ENCODE data around the gene PON2.
A peak's percentile ranks its signal among the peaks of the same experiment; 100 is the strongest.
"Not testable (repeated sequence)": the region's sequence is repeated elsewhere in the genome, so short reads cannot be mapped to it uniquely, and the experiment has no call there.

PON2 gene

DNA sequence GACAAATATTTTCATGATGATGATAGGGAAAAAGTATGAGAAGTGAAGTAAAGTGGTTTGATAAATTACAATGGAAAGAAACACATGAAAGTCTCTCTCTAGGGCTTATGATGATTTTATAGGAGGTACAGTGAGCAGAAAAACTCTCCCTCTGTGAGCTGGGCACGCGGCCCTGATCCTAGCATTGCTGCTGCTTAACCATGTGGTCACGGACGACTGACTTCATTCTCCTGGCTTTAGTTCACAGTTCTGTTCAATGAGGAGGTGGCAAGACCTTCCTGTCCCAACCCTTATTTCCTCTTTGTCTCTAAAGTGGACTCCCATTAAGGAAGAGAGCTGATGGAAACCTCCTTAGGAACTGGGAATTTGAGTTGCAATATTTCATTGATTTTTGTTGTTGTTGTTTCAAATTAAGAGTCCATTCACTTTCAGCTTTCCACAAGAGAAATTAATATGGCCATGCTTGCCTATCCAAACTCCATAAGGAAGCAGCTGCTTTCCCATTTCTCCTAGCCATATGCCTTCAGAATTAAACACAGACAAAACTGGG, 30.4 kb downstream of the PON2 start:
- peak; percentile 28 for DNase-seq

DNA sequence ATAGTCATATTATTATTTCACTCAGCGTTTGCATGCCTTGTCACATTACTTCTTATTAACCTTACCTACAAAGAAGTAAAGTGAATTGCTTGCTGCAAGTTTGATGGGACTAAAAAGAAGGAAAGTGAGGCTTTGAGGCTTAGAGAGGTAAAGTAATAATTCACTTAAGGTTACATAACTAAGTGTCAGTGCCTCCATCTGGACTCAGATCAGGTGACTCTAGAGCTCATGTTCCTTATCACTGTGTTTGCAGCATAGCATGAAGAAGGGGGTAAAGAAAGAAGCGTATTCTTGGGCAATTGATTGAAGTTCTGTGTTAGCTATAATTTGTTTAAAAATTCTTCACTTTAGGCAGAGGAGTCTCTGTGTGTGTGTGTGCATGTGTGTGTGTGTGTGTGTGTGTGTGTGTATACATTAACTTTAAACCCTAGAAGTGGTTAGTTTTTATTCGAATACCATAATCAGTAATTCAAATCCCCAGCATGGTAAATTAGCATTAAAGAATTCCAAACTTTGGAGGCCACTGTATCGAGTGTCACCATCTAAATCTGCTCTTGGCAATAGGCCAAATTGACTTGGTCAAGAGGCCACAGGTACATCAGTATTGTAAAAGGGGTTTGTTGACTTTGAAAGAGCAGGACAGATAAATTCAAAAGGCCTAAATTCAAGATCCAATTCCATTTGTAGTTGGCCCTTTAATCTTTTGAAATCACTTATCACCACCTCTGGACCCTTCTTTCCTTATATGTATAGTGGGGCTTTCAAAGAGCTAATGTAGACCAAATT, 36.5 kb downstream of the PON2 start:
- no peak for DNase-seq

DNA sequence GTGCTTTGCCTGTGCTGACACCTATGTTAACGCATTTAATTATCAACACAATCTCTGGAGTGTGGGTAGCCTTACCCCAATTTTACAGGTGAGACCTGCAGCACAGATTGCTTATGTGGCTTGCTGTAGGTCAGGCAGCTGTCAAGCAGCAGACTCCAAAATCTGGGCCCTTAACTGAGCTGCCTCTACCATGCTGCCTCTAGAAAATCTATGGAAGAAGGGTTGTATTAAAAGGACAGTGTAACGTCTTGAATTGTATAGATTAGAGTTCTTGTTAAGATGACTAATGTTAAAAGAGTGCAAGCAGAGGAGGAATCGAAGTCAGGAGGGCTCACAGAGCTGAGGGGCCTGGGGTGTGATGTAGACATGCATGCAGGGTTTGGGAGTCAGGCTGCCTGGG, 37.4 kb downstream of the PON2 start:
- no peak for DNase-seq

DNA sequence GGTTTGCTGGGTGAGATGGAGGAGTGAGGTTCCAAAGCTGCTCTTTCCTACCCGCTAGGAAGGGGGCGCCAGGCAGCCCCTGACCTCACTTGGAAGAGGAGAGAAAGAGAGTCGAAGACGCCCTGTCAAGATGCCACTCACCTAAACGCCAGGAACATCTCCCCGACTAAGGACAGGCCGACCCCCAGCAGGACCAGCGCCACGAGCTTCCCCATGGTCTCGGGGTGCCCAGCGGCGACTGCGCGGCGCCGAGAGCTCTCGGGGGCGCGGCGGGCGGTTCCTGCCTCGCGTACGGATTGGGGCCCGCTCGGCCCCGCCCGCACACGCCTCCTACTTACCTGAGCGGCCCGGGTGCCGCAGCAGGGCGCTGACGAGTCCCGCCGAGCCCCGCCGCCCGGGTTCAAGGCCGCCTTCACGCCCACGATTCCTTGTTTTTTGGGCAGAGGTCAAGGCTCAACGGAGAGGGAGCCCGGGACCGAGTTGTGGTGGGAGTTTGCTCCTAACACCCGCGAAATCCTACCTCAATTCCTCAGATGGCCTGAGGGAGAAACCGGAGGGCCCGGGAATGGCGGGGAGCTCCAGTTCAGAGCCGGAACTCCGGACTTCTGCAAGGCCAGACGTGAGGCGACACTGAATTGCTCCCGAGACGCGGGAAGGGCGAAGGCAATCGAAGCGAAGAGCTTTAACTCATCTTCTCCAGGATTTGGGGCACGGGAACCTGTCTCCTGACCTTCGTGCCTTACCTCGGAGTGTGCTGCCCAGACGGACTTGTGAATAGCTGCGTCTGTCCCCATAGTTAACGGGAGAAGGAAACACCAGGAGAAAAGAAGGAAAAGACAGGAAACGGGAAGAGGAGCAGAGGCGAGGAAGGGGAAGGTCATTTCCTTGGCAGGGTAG, 38.4 kb downstream of the PON2 start, which contains the start of gene PON3:
Gene PON3 (minus strand): TSS at position 240 of the 897 bp plus-strand sequence. CDS start 25 bp downstream, at position 215.
- DNase-seq: peak; percentile 34

DNA sequence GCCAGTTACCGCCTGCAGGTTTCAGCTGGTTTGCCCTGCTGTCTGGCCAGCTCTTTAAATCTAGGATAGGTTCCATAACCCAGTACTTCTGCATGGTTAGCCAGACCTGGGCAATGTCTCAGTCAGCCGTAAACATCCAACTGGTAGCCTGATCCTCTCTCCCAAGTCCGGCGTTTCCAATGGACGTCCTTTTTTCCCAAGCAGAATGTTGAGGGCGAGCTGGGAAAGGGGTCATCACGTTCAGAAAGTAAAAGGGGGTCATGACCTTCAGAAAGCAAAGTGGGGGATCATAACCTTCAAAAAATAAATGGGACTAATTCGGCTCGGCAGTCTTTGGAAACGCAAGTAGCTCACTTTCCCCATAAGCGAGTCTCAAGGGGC, 39.1 kb downstream of the PON2 start:
- DNase-seq: no peak

DNA sequence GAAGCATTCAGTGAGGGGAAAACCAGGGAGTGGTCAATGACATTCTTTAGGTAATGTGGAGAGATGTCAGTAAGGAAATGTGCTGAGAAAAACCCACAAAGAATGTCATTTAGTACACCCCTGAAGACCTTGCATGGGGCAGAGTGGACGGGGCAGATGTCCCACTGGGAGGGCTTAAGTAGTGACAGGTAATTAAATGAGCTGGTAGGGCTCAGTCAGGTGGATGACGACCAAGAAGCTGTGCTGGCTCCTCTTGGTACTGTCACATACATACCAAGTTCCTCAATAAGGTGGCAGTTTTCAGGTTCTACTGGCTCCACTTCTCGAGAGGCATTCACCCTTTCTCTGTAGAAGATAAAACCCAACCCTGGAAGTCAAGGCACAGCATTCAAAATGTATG, 40.5 kb downstream of the PON2 start:
- DNase-seq: no peak

DNA sequence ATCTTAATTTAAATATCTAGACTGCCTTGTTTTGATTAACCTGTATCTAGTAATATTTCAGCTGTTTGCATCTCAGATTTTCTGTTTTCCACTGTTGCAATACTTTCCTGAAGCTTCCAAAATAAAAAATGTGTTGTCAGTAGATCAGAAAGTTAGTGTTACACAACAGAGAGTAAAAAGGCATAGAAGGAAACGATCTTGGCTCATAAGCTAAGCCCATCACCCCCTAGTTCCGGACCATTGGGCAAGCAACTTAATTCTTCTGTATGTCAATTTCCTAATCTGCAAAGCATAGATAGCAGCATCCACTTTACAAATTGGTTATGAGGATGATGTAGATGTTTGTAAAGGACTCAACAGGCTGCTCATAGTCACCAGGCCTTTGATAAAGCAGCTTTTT, 43.1 kb downstream of the PON2 start:
- DNase-seq: no peak

DNA sequence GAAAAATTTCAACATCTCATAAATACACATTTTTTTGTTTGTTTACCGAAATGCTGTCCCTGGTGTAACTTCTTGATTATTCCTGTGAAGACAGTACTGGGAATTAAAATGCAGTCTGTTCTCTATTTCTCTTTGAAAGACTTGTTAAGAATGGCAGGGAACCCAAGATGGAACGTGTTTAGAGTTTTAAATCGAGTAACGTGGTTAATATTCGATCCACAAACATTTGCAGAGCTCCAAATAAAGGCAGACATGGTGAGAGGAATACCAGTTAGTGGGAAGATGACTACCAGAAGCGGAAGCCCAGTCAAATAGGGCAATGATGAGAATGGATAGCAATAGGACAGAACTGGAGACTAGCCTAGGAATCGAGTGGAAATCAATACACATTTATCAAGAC, 45.3 kb downstream of the PON2 start:
- DNase-seq: no peak

DNA sequence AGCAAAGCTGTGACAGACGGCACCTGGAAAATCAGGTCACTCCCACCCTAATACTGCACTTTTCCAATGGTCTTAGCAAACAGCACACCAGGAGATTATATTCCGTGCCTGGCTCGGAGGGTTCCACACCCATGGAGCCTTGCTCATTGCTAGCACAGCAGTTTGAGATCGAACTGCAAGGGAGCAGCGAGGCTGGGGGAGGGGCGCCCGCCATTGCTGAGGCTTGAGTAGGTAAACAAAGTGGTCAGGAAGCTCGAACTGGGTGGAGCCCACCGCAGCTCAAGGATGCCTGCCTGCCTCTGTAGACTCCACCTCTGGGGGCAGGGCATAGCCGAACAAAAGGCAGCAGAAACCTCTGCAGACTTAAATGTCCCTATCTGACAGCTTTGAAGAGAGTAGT, 55.4 kb downstream of the PON2 start:
- DNase-seq: not testable (repeated sequence)

DNA sequence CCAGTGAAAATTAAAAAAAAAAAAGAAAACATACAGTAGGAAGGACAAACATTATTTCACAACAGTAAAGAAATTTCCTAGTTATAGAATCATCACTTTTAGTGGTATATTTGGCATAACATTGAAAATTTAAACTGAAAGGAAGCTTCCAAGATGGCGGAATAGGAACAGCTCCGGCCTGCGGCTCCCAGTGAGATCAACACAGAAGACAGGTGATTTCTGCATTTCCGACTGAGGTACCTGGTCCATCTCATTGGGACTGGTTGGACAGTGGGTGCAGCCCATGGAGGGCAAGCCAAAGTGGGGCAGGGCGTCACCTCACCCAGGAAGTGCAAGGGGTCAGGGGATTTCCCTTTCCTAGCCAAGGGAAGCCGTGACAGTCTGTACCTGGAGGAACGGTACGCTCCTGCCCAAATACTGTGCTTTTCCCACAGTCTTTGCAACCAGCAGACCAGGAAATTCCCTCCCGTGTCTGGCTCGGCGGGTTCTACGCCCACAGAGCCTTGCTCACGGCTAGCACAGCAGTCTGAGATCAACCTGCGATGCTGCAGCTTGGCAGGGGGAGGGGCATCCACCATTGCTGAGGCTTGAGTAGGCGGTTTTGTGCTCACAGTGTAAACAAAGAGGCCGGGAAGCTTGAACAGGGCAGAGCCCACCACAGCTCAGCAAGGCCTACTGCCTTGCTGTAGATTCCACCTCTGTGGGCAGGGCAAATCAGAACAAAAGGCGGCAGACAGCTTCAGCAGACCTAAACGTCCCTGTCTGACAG, 58.0 kb downstream of the PON2 start:
- DNase-seq: no peak

DNA sequence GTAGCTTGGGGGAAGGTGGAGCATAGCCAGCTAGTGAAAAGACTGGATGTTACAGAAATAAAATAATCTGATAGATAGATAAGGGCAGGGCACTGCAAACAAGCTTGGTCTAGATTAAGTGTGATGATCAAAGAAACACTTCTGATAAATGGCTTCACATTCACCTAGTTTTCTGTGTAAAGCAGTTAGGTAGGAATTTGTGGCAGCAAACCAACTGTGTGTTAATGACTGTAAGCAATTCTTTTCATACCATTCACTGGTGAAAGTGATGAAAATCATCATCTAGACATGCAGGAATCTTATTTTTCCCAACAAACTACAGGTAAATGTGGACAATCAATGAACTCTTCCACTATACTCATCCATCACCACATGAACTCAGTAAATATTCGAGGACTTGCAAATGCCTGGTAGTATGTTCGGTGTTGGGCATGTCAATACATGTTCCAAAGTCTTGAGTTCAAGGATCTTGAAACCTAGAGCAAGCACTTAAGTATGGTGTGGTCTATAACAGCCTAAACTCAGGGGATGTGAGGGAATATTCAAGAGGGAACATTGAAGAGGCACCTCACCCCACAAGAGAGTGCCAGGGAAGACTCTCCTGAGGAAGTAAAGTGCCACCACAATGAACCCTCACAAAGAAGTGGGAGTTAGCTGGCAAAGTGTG, 59.1 kb downstream of the PON2 start:
- DNase-seq: no peak

DNA sequence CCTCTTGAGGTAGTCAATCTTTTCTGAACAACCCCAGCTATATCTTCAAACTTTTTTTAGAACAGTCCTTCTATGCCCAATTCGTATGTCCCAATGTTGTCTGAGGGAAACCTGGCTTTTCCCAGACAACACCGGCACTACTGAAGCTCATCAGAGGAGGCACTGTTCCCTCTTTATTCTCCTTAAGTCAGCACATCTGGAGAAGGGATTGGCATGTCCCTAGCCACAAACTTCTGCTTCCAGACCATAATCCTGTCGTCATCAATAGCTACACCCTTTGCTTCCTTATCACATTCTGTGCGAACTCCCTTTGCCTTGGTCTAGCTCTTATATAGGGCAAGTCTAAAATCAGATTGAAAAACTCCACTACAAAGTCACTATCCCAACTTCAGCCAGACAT, 61.5 kb downstream of the PON2 start:
- no peak for DNase-seq

DNA sequence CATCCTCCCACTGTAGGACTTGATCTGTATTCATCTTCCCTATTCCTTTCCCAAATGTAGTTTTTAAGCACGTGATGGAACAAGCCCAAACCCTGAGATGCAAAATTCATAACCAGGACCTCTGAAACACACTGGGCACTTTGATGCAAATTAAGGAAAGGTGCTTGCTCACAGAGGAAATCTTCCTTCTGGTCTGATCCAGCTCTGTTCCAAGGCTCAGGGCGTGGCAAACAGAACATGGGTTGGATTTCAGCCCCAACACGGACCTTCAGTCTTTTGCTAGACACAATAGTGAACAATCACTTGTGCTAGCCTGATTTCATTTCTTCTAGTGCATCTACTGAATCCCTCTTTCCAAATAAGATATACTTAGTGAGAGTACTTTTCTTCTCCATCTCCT, 66.6 kb downstream of the PON2 start:
- no peak for DNase-seq

DNA sequence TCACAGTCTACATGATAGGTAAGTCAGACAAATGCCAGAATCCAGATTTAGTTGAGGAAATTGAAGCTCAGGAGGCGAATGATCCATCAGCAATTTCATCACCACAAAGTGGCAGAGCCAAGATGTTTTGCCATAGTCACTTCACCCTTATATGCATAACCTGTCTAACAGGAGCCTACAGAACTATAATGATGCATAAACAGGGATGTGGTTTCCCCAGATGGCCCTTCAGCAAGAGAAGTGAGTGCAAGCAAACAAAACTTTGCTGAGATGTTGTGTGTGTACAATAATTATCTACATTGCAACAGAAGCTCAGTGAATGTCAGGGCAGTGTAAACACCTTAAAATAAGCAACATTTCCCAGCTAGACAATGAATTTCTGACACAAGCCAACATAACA, 67.2 kb downstream of the PON2 start:
- no peak for DNase-seq

DNA sequence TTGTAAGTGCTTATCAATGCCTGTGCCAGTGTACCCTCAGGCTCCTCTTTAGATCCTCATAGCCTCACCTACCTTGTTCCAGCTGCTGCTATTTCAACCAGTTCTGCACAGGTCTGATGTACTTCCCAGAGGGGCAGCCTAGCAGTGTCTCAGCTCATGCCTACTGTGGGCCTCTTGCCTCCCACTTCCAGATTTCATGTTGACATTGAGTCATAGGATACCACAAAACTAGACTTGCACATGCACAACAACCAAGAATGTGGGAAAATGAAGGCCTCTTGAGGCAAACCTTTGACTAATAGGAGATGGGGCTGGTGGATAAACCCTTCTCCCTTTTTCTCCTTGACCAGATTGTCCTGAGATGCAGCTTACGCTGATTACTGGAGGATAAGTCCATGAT, 69.7 kb downstream of the PON2 start:
- DNase-seq: no peak

DNA sequence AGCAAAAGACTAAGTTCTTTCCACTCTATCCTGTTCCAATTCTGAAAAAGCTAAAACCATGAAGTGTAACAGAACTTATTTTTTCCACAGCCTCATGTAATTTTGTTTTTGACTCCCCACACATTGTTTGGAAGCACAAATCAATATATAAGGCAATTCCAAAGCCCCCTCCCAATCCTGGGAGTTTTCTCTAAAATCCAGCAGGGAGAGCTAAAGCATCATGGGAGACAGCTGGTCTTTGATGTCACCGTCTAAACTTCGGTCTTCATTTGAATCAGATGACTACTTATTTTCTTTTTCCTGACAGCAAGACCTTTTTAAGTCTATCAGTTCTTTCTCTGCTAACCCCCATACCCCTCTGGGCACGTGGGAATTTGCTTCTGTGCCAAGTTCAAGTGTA, 77.2 kb downstream of the PON2 start:
- DNase-seq: no peak

Data from femur (tissue), 1 donor.